Measurements from ENCODE around the gene ALG12. TPM values are rescaled to one million over a fixed set of nuclear protein-coding genes. Genes with fewer than 3 reads are reported as not detected.

The ALG12 gene
- total and polyA plus RNA-seq, 2 experiments from 2014 or later: 18.7 to 23.3 TPM

GRCh38 chr22:49949914-49950292, 31.7 kb upstream of the ALG12 start:
- Histone ChIP-seq H3K4me1 (ENCODE audit: insufficient read depth) (peaks cover 10% of the 10 kb centered on the region; the same call in 1 of the 2 replicates), H2AFZ (no peak overlapping the region), H3K27ac (ENCODE audit: low read depth) (no peak overlapping the region), H3K9me2 (ENCODE audit: insufficient read depth) (no peaks in the 10 kb centered on the region), H3K4me2 (no peak overlapping the region), H3K27me3 (ENCODE audit: insufficient read depth) (no peaks in the 10 kb centered on the region), H3K79me2 (replicated peaks; ENCODE audit: insufficient read depth) (no peaks in the 10 kb centered on the region), H4K20me1 (replicated peaks; ENCODE audit: insufficient read depth) (no peaks in the 10 kb centered on the region), H3K4me3 (no peak overlapping the region), H3K36me3 (ENCODE audit: insufficient read depth) (no peaks in the 10 kb centered on the region), H3F3A (replicated peaks; ENCODE audit: low read depth) (0 out of 2 replicates have a peak, but pooled peaks cover 2% of the 10 kb centered on the region)
- ATAC-seq (no peak), DNase-seq (ENCODE audit: low spot score) (no peak)
- Mint-ChIP-seq H3K4me3 (no peak overlapping the region), H3K36me3 (ENCODE audit: low read depth) (no peaks in the 10 kb centered on the region), H3K27me3 (ENCODE audit: insufficient read depth, low read depth, poor library complexity) (peaks cover 3% of the 10 kb centered on the region), H3K27ac (no peak overlapping the region), H3K9me3 (no peaks in the 10 kb centered on the region), H3K4me1 (peaks cover 18% of the 10 kb centered on the region)
- TF ChIP-seq EZH2phosphoT487 (IDR thresholded peaks at IDR 0.05; ENCODE audit: unreplicated experiment): no peak
- TF ChIP-seq STAT1 (IDR thresholded peaks at IDR 0.05; ENCODE audit: unreplicated experiment): no peak
- TF ChIP-seq CTCF (conservative IDR thresholded peaks at IDR 0.05; ENCODE audit: low read depth in 2 of 2): no peak
- TF ChIP-seq ZNF331 (CRISPR knock-in tag; IDR thresholded peaks at IDR 0.05; ENCODE audit: low read depth): no peak
- TF ChIP-seq POLR2AphosphoS5 (IDR thresholded peaks at IDR 0.05; ENCODE audit: low read depth): no peak
- no peak for TF ChIP-seq JUNB (IDR thresholded peaks at IDR 0.05; ENCODE audit: unreplicated experiment)
- no peak for TF ChIP-seq ETS1 (IDR thresholded peaks at IDR 0.05)
- TF ChIP-seq ZNF462 (CRISPR knock-in tag; IDR thresholded peaks at IDR 0.05): no peak
- no peak for TF ChIP-seq NANOG (IDR thresholded peaks at IDR 0.05; ENCODE audit: borderline replicate concordance)
- TF ChIP-seq REST (IDR thresholded peaks at IDR 0.05; ENCODE audit: unreplicated experiment): no peak
- no peak for TF ChIP-seq EZH2 (IDR thresholded peaks at IDR 0.05; ENCODE audit: low read depth, unreplicated experiment)
- TF ChIP-seq CREB1 (CRISPR knock-in tag; IDR thresholded peaks at IDR 0.05; ENCODE audit: low read depth): no peak
- TF ChIP-seq ZNF114 (CRISPR knock-in tag; IDR thresholded peaks at IDR 0.05): no peak

All from GM23338 (cell line).